Measurements from ENCODE around the gene TAGLN2. TPM values are rescaled to one million over a fixed set of nuclear protein-coding genes. Genes with fewer than 3 reads are reported as not detected.

TAGLN2 gene
- polyA plus RNA-seq, 1 experiment: 400 TPM

- H3K9me3 ChIP-seq (ENCODE audit: control insufficient read depth, insufficient read depth, low read length): no peaks in the 10 kb centered on the region
- ChIA-PET POLR2A (no interaction called here), CTCF (interaction anchor here (1.0 to 13.3 kb wide), 4 partner anchors 21 to 76 kb away, joined by 3 to 380 read pairs (median 4); no protein-coding TSS in a partner anchor)
- peaks cover 43% of the 10 kb centered on the region for H3K27me3 ChIP-seq (ENCODE audit: control insufficient read depth, insufficient read depth, low read length)
- no peak overlapping the region for H3K27ac ChIP-seq (ENCODE audit: low read depth, low read length)
- no peak for TF ChIP-seq CTCF (IDR thresholded peaks at IDR 0.05; ENCODE audit: low read depth, low read length)
- no peak for DNase-seq (ENCODE audit: low read depth, low spot score)
- no peak overlapping the region for H3K4me3 ChIP-seq (ENCODE audit: low read depth, low read length)
Observed at GRCh38 chr1:159940006-159940620, 14.8 kb upstream of the TAGLN2 start.

GRCh38 chr1:159939678-159940002, 14.3 kb upstream of the TAGLN2 start:
- H3K27me3 ChIP-seq (ENCODE audit: control insufficient read depth, insufficient read depth, low read length): peaks cover 42% of the 10 kb centered on the region
- H3K4me3 ChIP-seq (ENCODE audit: low read depth, low read length): no peak overlapping the region
- ChIA-PET POLR2A (no interaction called here), CTCF (interaction anchor here (1.1 to 13.3 kb wide), 4 partner anchors 16 to 67 kb away, joined by 3 to 380 read pairs (median 4); no protein-coding TSS in a partner anchor)
- H3K27ac ChIP-seq (ENCODE audit: low read depth, low read length): no peak overlapping the region
- no peaks in the 10 kb centered on the region for H3K9me3 ChIP-seq (ENCODE audit: control insufficient read depth, insufficient read depth, low read length)
- DNase-seq (ENCODE audit: low read depth, low spot score): no peak
- TF ChIP-seq CTCF (IDR thresholded peaks at IDR 0.05; ENCODE audit: low read depth, low read length): no peak

- POLR2A ChIA-PET: no interaction called here
- H3K4me3 ChIP-seq (ENCODE audit: low read depth, low read length): no peak overlapping the region
- H3K27ac ChIP-seq (ENCODE audit: low read depth, low read length): no peak overlapping the region
- no peak for DNase-seq (ENCODE audit: low read depth, low spot score)
- CTCF ChIA-PET: interaction anchor here (1.1 to 13.3 kb wide), 5 partner anchors 14 to 67 kb away, joined by 3 to 380 read pairs (median 4); no protein-coding TSS in a partner anchor
- TF ChIP-seq CTCF (IDR thresholded peaks at IDR 0.05; ENCODE audit: low read depth, low read length): no peak
- H3K9me3 ChIP-seq (ENCODE audit: control insufficient read depth, insufficient read depth, low read length): no peaks in the 10 kb centered on the region
- H3K27me3 ChIP-seq (ENCODE audit: control insufficient read depth, insufficient read depth, low read length): peaks cover 39% of the 10 kb centered on the region
Observed at GRCh38 chr1:159938905-159939677, 13.8 kb upstream of the TAGLN2 start.

GRCh38 chr1:159938211-159938852, 13.0 kb upstream of the TAGLN2 start:
- no peak for DNase-seq (ENCODE audit: low read depth, low spot score)
- no peak overlapping the region for H3K4me3 ChIP-seq (ENCODE audit: low read depth, low read length)
- no peaks in the 10 kb centered on the region for H3K9me3 ChIP-seq (ENCODE audit: control insufficient read depth, insufficient read depth, low read length)
- H3K27ac ChIP-seq (ENCODE audit: low read depth, low read length): no peak overlapping the region
- CTCF ChIA-PET: interaction anchor here (0.5 to 13.3 kb wide), 6 partner anchors 12 to 68 kb away, joined by 3 to 380 read pairs (median 3); no protein-coding TSS in a partner anchor
- peaks cover 34% of the 10 kb centered on the region for H3K27me3 ChIP-seq (ENCODE audit: control insufficient read depth, insufficient read depth, low read length)
- TF ChIP-seq CTCF (IDR thresholded peaks at IDR 0.05; ENCODE audit: low read depth, low read length): no peak
- POLR2A ChIA-PET: no interaction called here

Measured in AG04450 (cell line).